ENCODE results near the gene GEMIN7.

- TF ChIP-seq CTCF (IDR thresholded peaks at IDR 0.05; ENCODE audit: low read length): no peak
- no peak for TF ChIP-seq EZH2 (IDR thresholded peaks at IDR 0.05; ENCODE audit: borderline replicate concordance, low read length)
These were observed 43.8 kb downstream of the GEMIN7 start for GRCh38 chr19:45122832-45123231.

Measured in OCI-LY1 (cell line).